IPS-15b (cell line): ENCODE measurements around the gene SLC1A1.

Experiments used
- H3K27me3 ChIP-seq: one replicate; pipeline ENCODE4 v1.6.1; 2013; ENCODE audit warnings: low read length; ENCODE audit not compliant: control insufficient read depth, insufficient read depth
- H3K36me3 ChIP-seq: one replicate; pipeline ENCODE4 v1.6.1; 2013; ENCODE audit warnings: low read length; ENCODE audit not compliant: control insufficient read depth, insufficient read depth
- H3K4me1 ChIP-seq: one replicate; pipeline ENCODE4 v1.6.1; 2013; ENCODE audit warnings: mild to moderate bottlenecking, low read length; ENCODE audit not compliant: control insufficient read depth, insufficient read depth
- H3K4me3 ChIP-seq: one replicate; pipeline ENCODE4 v1.5.1; 2013; ENCODE audit warnings: low read depth, low read length
- H3K9ac ChIP-seq: one replicate; pipeline ENCODE4 v1.6.1; 2013; ENCODE audit warnings: low read depth, mild to moderate bottlenecking, low read length
- H3K9me3 ChIP-seq: one replicate; pipeline ENCODE4 v1.6.1; 2013; ENCODE audit warnings: mild to moderate bottlenecking, low read length; ENCODE audit not compliant: control insufficient read depth, insufficient read depth

The SLC1A1 gene

GRCh38 chr9:4507306-4508130 is 17.2 kb downstream of the SLC1A1 start:
- Histone ChIP-seq H3K4me3 (no peak overlapping the region), H3K9ac (no peak overlapping the region), H3K9me3 (no peaks in the 10 kb centered on the region), H3K36me3 (no peaks in the 10 kb centered on the region), H3K4me1 (no peaks in the 10 kb centered on the region), H3K27me3 (peaks cover under 1% of the 10 kb centered on the region)

GRCh38 chr9:4508246-4508906 is 18.1 kb downstream of the SLC1A1 start:
- H3K9me3 ChIP-seq = no peaks in the 10 kb centered on the region
- H3K36me3 ChIP-seq = no peaks in the 10 kb centered on the region
- no peaks in the 10 kb centered on the region for H3K4me1 ChIP-seq
- peaks cover 4% of the 10 kb centered on the region for H3K27me3 ChIP-seq
- H3K4me3 ChIP-seq = no peak overlapping the region
- no peak overlapping the region for H3K9ac ChIP-seq

GRCh38 chr9:4508907-4509589 is 18.8 kb downstream of the SLC1A1 start:
- Histone ChIP-seq H3K36me3 (no peaks in the 10 kb centered on the region), H3K4me1 (peaks cover under 1% of the 10 kb centered on the region), H3K9ac (no peak overlapping the region), H3K4me3 (no peak overlapping the region), H3K27me3 (peaks cover 4% of the 10 kb centered on the region), H3K9me3 (no peaks in the 10 kb centered on the region)

- Histone ChIP-seq H3K4me3 (no peak overlapping the region), H3K9me3 (no peaks in the 10 kb centered on the region), H3K36me3 (no peaks in the 10 kb centered on the region), H3K27me3 (peaks cover 4% of the 10 kb centered on the region), H3K4me1 (peaks cover 5% of the 10 kb centered on the region), H3K9ac (no peak overlapping the region)
Measured at GRCh38 chr9:4509590-4509984, 19.3 kb downstream of the SLC1A1 start.

GRCh38 chr9:4510546-4511322 is 20.5 kb downstream of the SLC1A1 start:
- no peaks in the 10 kb centered on the region for H3K36me3 ChIP-seq
- H3K4me3 ChIP-seq = no peak overlapping the region
- peaks cover 4% of the 10 kb centered on the region for H3K27me3 ChIP-seq
- H3K9ac ChIP-seq = no peak overlapping the region
- no peaks in the 10 kb centered on the region for H3K9me3 ChIP-seq
- peaks cover 10% of the 10 kb centered on the region for H3K4me1 ChIP-seq

GRCh38 chr9:4514252-4515128 is 24.2 kb downstream of the SLC1A1 start:
- Histone ChIP-seq H3K4me3 (no peak overlapping the region), H3K9me3 (no peaks in the 10 kb centered on the region), H3K36me3 (no peaks in the 10 kb centered on the region), H3K4me1 (peaks cover 10% of the 10 kb centered on the region), H3K9ac (no peak overlapping the region), H3K27me3 (peaks cover 4% of the 10 kb centered on the region)

- peaks cover 4% of the 10 kb centered on the region for H3K27me3 ChIP-seq
- H3K4me1 ChIP-seq = peaks cover 10% of the 10 kb centered on the region
- H3K9ac ChIP-seq = no peak overlapping the region
- no peaks in the 10 kb centered on the region for H3K36me3 ChIP-seq
- no peaks in the 10 kb centered on the region for H3K9me3 ChIP-seq
- H3K4me3 ChIP-seq = no peak overlapping the region
Measured at GRCh38 chr9:4515958-4516375, 25.7 kb downstream of the SLC1A1 start.

GRCh38 chr9:4517274-4517673 is 27.0 kb downstream of the SLC1A1 start:
- Histone ChIP-seq H3K4me3 (no peak overlapping the region), H3K36me3 (no peaks in the 10 kb centered on the region), H3K9me3 (no peaks in the 10 kb centered on the region), H3K4me1 (peaks cover 10% of the 10 kb centered on the region), H3K27me3 (peaks cover 4% of the 10 kb centered on the region), H3K9ac (no peak overlapping the region)

- no peak overlapping the region for H3K4me3 ChIP-seq
- no peak overlapping the region for H3K9ac ChIP-seq
- no peaks in the 10 kb centered on the region for H3K27me3 ChIP-seq
- no peaks in the 10 kb centered on the region for H3K36me3 ChIP-seq
- no peaks in the 10 kb centered on the region for H3K9me3 ChIP-seq
- peaks cover 5% of the 10 kb centered on the region for H3K4me1 ChIP-seq
Measured at GRCh38 chr9:4519604-4520003, 29.3 kb downstream of the SLC1A1 start.

GRCh38 chr9:4520055-4520454 is 29.8 kb downstream of the SLC1A1 start:
- H3K9ac ChIP-seq = no peak overlapping the region
- no peaks in the 10 kb centered on the region for H3K27me3 ChIP-seq

More at GRCh38 chr9:4520055-4520454, 29.8 kb downstream of the SLC1A1 start:
- no peaks in the 10 kb centered on the region for H3K36me3 ChIP-seq
- no peak overlapping the region for H3K4me3 ChIP-seq
- no peaks in the 10 kb centered on the region for H3K9me3 ChIP-seq
- H3K4me1 ChIP-seq = peaks cover 4% of the 10 kb centered on the region
